ENCODE results near the gene PTEN.

GRCh38 chr10:87868277-87868676 lies 4.9 kb downstream of the PTEN start:
- TF ChIP-seq, protein P1, sequence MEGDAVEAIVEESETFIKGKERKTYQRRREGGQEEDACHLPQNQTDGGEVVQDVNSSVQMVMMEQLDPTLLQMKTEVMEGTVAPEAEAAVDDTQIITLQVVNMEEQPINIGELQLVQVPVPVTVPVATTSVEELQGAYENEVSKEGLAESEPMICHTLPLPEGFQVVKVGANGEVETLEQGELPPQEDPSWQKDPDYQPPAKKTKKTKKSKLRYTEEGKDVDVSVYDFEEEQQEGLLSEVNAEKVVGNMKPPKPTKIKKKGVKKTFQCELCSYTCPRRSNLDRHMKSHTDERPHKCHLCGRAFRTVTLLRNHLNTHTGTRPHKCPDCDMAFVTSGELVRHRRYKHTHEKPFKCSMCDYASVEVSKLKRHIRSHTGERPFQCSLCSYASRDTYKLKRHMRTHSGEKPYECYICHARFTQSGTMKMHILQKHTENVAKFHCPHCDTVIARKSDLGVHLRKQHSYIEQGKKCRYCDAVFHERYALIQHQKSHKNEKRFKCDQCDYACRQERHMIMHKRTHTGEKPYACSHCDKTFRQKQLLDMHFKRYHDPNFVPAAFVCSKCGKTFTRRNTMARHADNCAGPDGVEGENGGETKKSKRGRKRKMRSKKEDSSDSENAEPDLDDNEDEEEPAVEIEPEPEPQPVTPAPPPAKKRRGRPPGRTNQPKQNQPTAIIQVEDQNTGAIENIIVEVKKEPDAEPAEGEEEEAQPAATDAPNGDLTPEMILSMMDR (IDR thresholded peaks at IDR 0.05; ENCODE audit: insufficient read depth, low read length, poor library complexity, severe bottlenecking) = no peak
- no peak for TF ChIP-seq EZH2phosphoT487 (conservative IDR thresholded peaks at IDR 0.05; ENCODE audit: low read length)

Measured in SU-DHL-6 (cell line).